GM19397 (cell line): ENCODE measurements around the gene IFT27.
"Not testable (repeated sequence)": the region's sequence is repeated elsewhere in the genome, so short reads cannot be mapped to it uniquely, and the experiment has no call there.

Experiments
- ATAC-seq: cut with Tn5 transposase; IDR thresholded peaks from one replicate; pipeline ENCODE4 v1.9.1; 2021; ENCODE audit warnings: mild to moderate bottlenecking, moderate library complexity; ENCODE audit not compliant: unreplicated experiment

Gene IFT27

GRCh38 chr22:36745301-36745995 is 30.5 kb downstream of the IFT27 start:
- ATAC-seq = no peak

DNA sequence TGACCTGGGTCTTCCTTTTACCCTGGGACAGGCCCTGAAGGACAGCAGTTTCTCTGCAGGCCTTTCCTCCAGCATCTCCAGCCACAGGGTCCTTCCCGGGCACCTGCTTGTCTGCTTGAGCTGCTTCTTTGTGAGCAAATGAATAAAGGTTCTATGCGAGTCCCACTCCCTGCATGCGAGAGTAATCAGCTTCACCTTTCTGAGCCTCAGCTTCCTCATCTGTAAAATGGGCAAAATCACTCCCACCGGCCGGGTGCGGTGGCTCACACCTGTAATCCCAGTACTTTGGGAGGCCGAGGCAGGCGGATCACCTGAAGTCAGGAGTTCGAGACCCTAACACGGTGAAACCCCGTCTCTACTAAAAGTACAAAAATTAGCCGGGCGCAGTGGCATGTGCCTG is 31.1 kb downstream of the IFT27 start:
- no peak for ATAC-seq

GRCh38 chr22:36744413-36744765 is 31.5 kb downstream of the IFT27 start:
- no peak for ATAC-seq

GRCh38 chr22:36743591-36744412 is 32.1 kb downstream of the IFT27 start:
- ATAC-seq = no peak

GRCh38 chr22:36743011-36743410 is 32.9 kb downstream of the IFT27 start:
- no peak for ATAC-seq

DNA sequence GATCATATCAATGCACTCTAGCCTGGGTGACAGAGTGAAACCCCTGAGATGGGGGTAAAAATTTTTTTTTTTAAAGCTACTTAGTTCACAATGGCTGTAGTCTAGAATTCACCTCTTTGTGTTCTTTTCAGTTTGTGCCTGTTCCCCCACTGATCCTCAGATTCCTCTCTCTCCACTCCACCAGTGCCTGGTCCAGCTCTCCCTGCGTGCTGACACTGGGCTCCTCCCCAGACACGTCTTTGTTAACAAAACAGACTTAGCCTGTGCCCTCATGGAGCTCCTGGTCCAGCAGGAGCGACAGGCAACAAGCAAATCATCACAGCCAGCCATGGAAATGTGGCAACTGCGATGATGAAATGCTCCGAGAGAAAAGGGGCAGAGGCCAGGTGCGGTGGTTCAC is 34.0 kb downstream of the IFT27 start:
- no peak for ATAC-seq

GRCh38 chr22:36741204-36741793 is 34.6 kb downstream of the IFT27 start:
- no peak for ATAC-seq

DNA sequence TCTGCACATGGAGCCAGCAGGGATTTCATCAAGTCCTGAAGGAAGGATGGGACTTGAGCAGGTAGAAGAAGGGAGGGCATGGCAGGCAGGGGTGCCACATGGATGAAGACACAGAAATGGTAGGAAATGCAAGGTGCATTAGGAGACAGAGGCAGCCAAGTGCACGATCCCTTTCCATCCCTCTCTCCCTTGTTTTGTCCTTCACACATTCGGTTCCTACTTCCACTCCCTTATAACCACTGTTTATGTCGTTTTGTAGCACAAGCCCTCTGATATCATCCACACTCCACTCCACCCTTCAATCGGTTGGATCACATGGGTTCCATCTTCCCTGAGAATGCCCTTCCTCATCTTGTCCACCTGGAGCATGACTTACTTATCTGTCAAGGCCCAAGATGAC is 35.2 kb downstream of the IFT27 start:
- no peak for ATAC-seq

DNA sequence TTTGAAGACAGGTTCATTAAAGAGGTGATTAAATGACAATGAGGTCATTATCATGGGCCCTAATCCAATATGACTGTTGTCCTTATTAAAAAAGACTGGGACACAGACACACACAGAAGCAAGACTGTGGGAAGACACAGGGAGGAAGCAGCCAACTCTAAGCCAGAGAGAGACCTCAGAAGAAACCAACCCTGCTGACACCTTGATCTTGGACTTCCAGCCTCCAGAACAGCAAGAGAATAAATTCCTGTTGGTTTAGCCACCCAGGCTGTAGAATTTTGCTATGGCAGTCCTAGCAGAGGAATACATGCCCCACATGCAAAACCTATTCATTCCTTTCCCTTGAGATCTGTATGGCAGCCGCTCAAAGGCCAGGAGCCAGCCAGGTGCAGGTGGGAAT is 36.7 kb downstream of the IFT27 start:
- ATAC-seq = no peak

DNA sequence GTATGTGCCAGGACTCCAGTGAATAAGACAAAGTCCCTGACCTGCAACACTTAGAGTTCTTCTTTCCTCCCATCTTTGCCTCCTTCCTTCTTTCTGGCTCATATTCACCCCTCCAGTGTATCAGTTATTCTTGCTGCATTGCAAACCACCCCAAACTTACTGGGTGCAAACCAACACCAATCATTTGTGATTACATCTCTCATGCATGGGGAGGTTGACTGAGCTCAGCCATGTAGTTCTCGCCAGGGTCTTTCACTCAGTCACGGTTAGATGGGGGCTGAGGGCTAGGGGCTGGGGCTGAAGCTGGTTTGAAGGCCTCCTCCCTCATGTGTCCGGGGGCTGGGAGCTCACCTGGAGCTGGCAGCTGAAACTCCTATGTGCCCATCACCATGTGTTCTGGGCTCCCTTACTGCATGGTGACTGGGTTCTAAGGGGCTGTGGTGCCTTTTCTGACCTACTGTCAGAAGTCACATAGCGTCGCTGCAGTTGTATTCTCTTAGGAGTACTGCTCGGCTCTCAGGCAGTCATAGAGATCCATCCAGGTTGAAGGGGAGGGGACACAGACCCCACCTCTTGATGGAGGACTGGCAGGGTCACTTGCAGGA is 37.4 kb downstream of the IFT27 start:
- ATAC-seq = no peak

GRCh38 chr22:36737776-36738175 is 38.1 kb downstream of the IFT27 start:
- no peak for ATAC-seq

- ATAC-seq = no peak
Measured at GRCh38 chr22:36736701-36737320, 39.1 kb downstream of the IFT27 start.

DNA sequence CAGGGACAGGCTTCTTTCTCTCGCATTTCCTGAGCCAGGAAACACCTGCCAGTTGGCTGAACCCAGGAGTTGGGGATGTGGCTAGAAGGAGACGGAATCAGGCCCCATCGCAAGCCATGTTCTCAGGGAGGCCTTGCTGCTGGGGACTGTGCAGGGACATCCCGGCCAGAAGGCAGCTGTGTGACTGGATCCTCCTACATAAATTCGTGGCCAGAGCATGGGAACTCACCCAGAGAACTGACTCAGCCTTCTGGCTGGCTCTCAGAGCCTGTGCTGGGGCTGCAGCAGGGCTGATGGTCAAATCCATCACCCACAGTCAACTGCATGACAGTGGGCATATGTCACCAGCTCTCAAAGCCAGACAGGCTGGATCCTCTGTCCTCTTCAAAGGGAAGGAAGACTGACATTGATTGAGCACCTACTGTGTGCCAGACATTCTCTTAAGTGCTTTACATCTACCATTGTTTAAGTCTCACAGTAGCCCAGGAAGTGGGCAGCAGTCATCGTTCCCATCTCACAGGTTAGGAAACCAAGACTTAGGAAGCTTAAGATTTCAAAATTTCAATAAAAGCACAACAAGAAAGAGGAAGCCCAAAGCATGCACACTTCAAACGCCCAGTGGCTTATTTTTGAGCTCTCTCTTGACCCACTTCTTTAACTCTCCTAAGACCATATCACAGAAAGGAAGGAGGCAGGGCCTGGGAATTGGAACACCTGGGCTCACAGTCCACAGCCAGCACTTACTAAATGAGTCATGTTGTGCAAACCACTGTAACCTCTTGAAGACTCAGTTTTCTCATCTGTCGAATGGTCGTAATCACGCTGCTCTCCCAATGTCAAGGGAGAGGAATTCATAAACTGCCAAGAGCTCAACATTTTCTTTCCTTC is 41.5 kb downstream of the IFT27 start:
- no peak for ATAC-seq

DNA sequence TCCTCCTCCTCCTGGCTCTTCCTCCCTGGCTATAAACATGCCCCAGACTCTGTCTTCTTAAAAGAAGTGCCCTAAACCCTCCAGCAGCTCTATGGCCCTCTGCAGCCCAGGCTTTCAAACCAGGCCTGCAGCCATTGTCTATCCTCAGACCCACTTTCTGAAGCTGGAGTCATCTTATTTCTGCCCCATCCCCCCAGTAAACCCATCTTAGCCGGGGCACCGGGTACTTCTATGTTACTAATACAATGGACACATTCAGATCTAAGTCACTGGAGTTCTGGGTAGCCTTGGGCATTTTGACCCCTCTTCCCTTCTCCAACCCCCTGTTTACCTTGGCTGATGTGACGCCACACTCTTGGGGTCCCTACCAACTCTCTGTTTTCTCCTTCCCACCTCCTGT is 42.6 kb downstream of the IFT27 start:
- no peak for ATAC-seq

DNA sequence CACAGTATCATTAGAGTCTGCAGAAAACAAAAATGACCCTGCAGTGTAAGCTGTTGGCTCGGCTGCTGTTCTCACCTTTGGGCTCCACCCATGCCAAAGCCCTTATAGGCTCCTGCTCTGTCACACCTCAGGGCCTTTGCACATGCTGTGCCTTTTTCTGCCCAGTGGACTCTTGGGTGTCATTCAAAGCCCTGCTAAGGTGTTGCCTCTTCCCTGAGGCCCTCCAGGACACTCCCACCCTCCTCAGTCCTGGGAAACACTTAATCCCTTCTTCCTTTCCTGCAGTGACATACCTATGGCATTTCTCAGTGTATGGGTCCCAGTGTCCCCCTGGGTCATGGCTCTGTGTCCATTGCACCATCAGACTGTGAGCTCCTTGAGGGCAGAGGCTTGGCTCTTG is 43.3 kb downstream of the IFT27 start:
- no peak for ATAC-seq

- no peak for ATAC-seq
Measured at GRCh38 chr22:36731916-36732315, 44.0 kb downstream of the IFT27 start.

DNA sequence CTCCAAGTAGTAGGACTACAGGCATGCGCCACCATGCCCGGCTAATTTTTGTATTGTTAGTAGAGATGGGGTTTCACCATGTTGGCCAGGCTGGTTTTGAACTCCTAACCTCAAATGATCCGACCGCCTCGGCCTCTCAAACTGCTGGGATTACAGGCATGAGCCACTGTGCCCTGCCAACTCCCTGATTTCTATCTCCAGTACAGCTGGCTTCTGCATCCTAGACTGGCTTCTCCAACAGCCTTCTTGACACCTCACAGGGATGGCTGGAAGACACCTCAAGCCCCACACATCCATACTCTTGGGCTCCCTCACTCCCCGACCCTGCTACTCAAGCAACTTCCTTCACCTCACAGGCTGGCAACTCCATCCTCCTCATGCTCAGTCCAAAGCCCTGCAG is 44.6 kb downstream of the IFT27 start:
- ATAC-seq = not testable (repeated sequence)

DNA sequence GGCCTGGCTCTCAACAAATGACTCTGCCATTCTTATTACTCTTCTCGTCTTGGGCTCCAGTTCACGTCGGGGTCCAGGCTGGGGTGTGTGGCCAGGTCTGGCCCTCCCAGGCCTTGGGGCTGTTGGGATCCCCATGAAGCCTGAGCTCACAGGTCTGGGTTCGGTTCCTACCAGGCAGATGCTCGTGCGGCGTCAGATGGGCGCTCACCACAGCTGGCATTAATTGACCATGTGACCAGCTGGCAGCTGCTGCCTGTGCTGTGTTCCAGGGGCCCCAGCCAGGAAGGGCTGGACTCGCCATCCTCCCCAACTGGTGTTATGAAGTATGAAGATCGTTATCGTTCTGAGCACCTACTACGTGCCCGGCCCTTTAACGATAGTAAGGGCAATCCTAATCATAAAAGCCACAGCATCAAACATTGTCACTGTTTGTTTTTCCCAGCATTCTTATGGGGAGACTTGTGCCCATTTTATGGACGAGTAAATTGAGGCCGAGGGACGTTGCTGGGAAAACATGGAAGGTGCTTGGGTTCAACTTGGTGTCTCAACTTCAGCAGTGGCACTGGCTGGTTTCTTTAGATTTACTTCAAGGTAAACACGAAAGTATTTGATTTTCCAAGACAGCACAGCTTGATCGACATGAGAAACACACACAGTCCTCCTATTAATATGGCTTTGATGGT is 45.6 kb downstream of the IFT27 start:
- ATAC-seq = no peak

DNA sequence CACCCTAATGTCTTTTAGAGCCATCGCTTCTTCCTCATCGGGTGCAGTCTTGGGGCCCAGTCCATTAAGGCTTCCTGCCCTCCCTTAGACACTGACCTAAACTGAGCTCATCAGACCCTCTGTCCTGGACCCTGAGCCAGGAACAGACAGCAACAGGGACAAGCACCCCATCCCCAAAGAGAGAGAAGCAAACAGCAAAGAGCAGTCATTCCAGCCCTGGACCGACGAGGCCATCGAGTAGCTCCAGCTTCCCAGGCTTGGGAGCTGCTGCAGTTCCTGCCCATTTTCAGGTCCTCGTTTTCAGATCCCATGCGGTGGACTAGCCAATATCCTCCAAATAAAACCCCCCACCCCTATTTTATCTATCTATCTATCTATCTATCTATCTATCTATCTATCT is 46.6 kb downstream of the IFT27 start:
- no peak for ATAC-seq

DNA sequence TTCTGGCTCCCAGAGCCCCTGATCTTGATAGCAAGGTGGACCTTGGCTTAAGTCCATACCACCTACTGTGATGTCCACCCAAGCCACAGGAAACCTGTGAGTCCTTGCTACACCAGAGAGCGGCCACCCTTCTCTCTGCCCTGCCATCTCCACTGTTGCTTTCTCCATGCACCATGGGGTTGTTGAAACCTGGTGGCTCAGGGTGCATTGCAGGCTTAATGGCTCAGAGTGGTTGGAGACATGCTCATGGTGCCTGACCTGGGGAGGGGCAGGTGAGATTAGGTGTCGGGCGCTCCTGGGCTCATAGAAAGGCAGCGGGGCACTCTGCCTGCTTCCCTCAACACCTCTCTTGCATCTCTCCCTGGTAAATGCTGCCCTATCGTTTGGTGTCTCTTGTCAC is 47.4 kb downstream of the IFT27 start:
- no peak for ATAC-seq
